Ovary (tissue), 9 donors: Measurements from ENCODE around the gene EML2. TPM values are rescaled to one million over a fixed set of nuclear protein-coding genes. Genes with fewer than 3 reads are reported as not detected.

ENCODE experiments used
- DNase-seq, 5 donors: peaks; one replicate each; pipeline ENCODE4 v3.0.0-alpha.2; 2019 to 2020
- H3K27ac ChIP-seq, 2 donors: fragments of 200-600 bp; one replicate each; pipeline versions ENCODE4 v1.5.1 to v1.8.0; 2019 to 2022
- H3K27me3 ChIP-seq: fragments of 200-600 bp; one replicate; pipeline ENCODE4 v1.8.0; 2022
- H3K36me3 ChIP-seq: fragments of 200-600 bp; sonication (generic); one replicate; pipeline ENCODE4 v1.5.1; 2019
- H3K4me1 ChIP-seq: one replicate; pipeline ENCODE4 v1.8.1; 2013; ENCODE audit warnings: mild to moderate bottlenecking, moderate library complexity; ENCODE audit not compliant: insufficient read depth
- H3K4me3 ChIP-seq: fragments of 200-600 bp; sonication (generic); one replicate; pipeline ENCODE4 v1.5.1; 2017
- H3K9me3 ChIP-seq, 2 donors: fragments of 200-600 bp in 1 of 2; sonication (generic) in 1 of 2; one replicate each; pipeline versions ENCODE4 v1.5.1 to v1.8.1; 2013 to 2019; ENCODE audit warnings: mild to moderate bottlenecking in 1 of 2, moderate library complexity in 1 of 2
- EP300 ChIP-seq: sonication (generic); formaldehyde crosslinking; IDR thresholded peaks from one replicate; pipeline ENCODE4 v1.6.1; 2017; ENCODE audit warnings: antibody characterized with exemption
- POLR2A ChIP-seq: fragments of 450-650 bp; IDR thresholded peaks from one replicate; pipeline ENCODE4 v1.6.1; 2017; ENCODE audit warnings: antibody characterized with exemption, mild to moderate bottlenecking, moderate library complexity
- WGBS, 3 donors: extraction: QIAGEN DNeasy Blood & Tissue Kit in 1 of 3; methylation state at CpG; one replicate each; pipeline versions ENCODE4 v1.1.5 to v1.1.7; 2013 to 2017; 5-methylcytosine and 5-hydroxymethylcytosine counted together
- intact Hi-C, 4 donors: fragments of 100-400 bp; cut with DNase I; formaldehyde crosslinking; loops; one replicate each; pipeline versions ENCODE4 v1.11.0 to v1.15.1; 2022 to 2023
- polyA plus RNA-seq, 2 donors: library from polyadenylated mRNA; stranded (reverse); fragments of 200-250 nt in 1 of 2; fragments of 350-450 nt in 1 of 2; fragmentation: Illumina TruSeq in 1 of 2; extraction: RNeasy Lipid Tissue Mini Kit (QIAGEN cat#74804) in 1 of 2; gene quantifications; one replicate each; pipeline ENCODE4 v1.2.3, GENCODE V29; 2013 to 2014
- total RNA-seq, 7 donors: library from RNA; depleted of rRNA in 2 of 7; stranded (reverse); fragments of >200 nt in 2 of 7; fragmentation: NEBNext Ultra II Directional in 3 of 7; extraction: Animal tissue kit (Norgen Biotek cat#: 25700) in 3 of 7; gene quantifications; one replicate each; pipeline versions ENCODE4 v1.1.0 to v1.2.4, GENCODE V29; 2016 to 2023
- TF ChIP-seq, protein P1 (sequence below), 3 donors: fragments of 450-650 bp in 2 of 3; fragments of 200-600 bp in 1 of 3; IDR thresholded peaks; one replicate each; pipeline versions ENCODE4 v1.5.1 to v1.8.0; 2016 to 2022; ENCODE audit warnings: antibody characterized with exemption in 3 of 3, mild to moderate bottlenecking in 1 of 3
- donor health status: DM: no; HTN: no; CAD: no; lungs with moderate emphysema.
- donor health status: DM: no; HTN: no; CAD: no.
- donor health status: Bipolar disorder and iron deficiency.
- donor health status: DM: yes; HTN: yes; CAD: no.
- donor health status: DM: no; HTN: no; CAD: no.
- donor health status: DM: yes; HTN: yes; CAD: no.

The EML2 gene
- total and polyA plus RNA-seq, 9 donors: 9.9 to 25.0 (median 14.4) TPM

DNA sequence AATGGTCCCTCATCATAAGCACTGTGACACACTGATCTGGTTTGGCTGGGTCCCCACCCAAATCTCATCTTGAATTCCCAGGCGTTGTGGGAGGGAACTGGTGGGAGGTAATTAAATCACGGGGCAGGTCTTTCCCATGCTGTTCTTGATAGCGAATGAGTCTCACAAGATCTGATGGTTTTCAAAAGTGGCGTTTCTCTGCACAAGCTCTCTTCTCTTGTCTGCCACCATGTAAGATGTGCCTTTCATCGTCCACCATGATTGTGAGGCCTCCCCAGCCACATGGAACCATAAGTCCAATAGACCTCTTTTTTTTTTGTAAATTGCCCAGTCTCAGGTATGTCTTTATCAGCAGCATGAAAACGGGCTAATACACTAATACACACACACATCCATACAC, 30.2 kb downstream of the EML2 start:
- H3K4me3 ChIP-seq: no peak overlapping the region
- no peaks in the 10 kb centered on the region for H3K27me3 ChIP-seq
- TF ChIP-seq, protein P1, sequence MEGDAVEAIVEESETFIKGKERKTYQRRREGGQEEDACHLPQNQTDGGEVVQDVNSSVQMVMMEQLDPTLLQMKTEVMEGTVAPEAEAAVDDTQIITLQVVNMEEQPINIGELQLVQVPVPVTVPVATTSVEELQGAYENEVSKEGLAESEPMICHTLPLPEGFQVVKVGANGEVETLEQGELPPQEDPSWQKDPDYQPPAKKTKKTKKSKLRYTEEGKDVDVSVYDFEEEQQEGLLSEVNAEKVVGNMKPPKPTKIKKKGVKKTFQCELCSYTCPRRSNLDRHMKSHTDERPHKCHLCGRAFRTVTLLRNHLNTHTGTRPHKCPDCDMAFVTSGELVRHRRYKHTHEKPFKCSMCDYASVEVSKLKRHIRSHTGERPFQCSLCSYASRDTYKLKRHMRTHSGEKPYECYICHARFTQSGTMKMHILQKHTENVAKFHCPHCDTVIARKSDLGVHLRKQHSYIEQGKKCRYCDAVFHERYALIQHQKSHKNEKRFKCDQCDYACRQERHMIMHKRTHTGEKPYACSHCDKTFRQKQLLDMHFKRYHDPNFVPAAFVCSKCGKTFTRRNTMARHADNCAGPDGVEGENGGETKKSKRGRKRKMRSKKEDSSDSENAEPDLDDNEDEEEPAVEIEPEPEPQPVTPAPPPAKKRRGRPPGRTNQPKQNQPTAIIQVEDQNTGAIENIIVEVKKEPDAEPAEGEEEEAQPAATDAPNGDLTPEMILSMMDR (IDR thresholded peaks at IDR 0.05): no peak
- no peak for TF ChIP-seq POLR2A
- TF ChIP-seq EP300: no peak
- no peaks in the 10 kb centered on the region for H3K4me1 ChIP-seq
- DNase-seq: no peak
- peaks cover 0 to 4% of the 10 kb centered on the region in 2 donors for H3K9me3 ChIP-seq
- no peak overlapping the region for H3K27ac ChIP-seq
- no peaks in the 10 kb centered on the region for H3K36me3 ChIP-seq
- intact Hi-C loops: no loop called here
- WGBS, 3 donors: 88 to 93% (median 91%) methylated on average over 6 of the region's 6 CpGs

DNA sequence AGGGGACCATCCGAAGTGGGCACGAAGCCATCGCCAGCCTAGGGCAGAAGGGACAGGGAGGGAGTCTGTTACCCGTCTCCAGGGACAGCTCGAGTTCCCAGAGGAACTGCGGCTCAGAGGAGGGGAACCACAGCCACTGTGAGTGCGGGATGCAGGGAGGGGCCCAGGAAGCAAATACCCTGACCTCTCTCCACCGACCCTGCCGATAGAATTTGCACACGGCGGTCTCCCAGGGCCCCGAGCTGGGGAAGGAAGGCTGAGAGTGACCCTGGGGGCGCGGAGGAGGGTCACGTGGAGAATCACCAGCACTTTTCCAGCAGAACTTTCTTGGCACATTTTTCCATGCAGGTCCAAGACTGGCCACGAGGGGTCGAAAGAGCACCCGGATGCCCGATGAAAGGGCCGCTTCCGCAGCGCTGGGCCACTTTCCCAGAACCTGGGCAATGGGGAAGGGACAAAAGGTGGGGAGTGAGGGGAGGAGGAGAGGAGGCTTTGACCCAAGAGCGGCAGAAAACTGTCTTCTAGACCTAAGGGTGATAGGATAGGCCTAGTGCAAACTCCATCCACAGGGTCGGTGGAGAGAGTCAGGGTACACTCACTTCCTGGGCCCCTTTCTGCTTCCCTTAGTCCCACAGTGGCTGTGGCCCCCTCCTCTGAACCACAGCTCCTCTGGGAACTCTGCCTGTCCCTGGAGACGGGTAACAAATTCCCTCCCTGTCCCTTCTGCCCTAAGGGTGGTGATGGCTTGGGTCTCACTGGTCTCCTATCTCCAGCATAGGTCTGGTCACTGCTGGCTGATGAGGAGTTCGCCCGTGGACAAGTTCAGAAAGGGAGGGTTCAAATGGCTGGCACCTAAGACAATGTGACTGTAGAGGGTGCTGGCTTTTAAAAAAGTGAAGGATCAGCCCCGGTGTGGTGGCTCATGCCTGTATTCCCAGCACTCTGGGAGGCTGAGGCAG, 31.8 kb downstream of the EML2 start:
- Histone ChIP-seq H3K4me3 (no peak overlapping the region), H3K9me3 (peaks cover 0 to 4% of the 10 kb centered on the region in 2 donors), H3K4me1 (no peaks in the 10 kb centered on the region), H3K27ac (no peak overlapping the region), H3K27me3 (no peaks in the 10 kb centered on the region), H3K36me3 (no peaks in the 10 kb centered on the region)
- 13 to 14% (median 14%) methylated on average over 28 of the region's 28 CpGs for WGBS, 3 donors
- DNase-seq: peak; percentile 61 to 85 (median 73)
- no peak for TF ChIP-seq EP300
- TF ChIP-seq, protein P1 (IDR thresholded peaks at IDR 0.05): peak; percentile 63 to 75 (median 75)
- intact Hi-C loops: no loop called here

DNA sequence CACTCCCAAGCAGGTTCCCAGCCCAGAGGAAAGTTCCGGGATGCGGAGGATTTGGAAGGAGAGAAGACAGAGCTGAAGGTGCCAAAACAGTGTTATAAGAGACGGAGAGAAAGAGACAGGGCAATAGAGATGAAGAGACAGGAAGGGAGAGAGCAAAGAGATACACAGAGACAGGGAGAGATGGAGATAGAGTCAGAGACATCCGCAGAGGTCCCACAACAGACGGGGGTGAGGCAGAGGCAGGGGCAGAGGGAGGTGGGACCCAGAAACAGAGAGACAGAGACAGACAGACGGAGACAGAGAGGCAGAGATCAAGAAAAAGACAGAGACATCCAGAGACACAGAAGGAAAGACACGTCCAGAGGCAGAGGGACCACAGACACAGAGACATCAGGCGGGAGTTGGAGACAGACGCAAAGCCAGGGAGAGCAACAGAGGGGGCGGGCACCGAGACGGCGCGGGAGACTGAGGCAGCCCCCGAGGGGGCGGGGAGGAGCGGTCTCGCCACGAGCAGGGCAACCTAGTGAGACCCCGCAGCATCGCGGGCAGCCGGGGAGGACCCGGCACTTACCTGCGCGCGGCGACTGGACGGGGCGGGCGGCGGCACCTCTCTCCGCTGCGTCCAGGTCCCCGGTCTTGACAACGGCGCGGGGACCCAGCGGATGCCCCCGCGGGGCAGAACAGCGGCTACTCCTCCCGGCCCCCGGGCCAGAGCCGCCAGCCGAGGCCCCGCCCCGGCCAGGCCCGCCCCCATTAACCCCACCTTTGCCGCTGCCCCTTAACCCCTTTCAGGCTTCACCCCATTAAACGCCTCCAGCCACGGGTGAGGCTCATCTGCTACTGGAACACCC, 37.4 kb downstream of the EML2 start, which contains the start of gene GPR4:
TSS of gene GPR4 (minus strand) at position 689 of the 851 bp plus-strand sequence. CDS start 10,346 bp downstream, outside the sequence.
- TF ChIP-seq EP300 (no peak), POLR2A (no peak)
- TF ChIP-seq, protein P1 (IDR thresholded peaks at IDR 0.05): no peak
- intact Hi-C loops: no loop called here
- H3K4me1 ChIP-seq: no peaks in the 10 kb centered on the region
- DNase-seq: no peak
- H3K9me3 ChIP-seq: no peaks in the 10 kb centered on the region
- no peaks in the 10 kb centered on the region for H3K36me3 ChIP-seq
- no peak within 1 kb of the TSS for H3K27ac ChIP-seq
- H3K4me3 ChIP-seq: peak within 1 kb of the TSS; percentile 22
- H3K27me3 ChIP-seq: no peaks in the 10 kb centered on the region
- 1% methylated on average over 48 to 52 of the region's 52 CpGs for WGBS, 3 donors

DNA sequence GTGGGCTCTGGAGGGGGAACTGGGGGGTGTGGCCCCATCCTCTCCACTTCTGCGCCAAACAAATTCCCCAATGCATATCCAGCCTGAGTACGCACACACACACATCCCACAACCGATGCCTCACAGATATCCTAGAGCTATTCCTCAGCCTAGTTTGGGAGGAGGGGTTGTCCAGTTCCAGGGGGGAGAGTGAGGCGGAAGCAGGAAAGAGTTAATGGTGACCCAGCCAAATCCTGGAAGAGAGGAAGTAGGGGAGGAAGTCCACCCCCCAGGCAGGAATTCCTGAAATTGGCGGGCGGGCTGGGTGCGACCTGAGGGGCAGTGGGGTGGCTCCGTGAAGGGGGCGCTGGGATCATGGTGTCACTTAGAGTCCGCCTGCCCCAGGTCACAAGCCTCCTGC, 38.1 kb downstream of the EML2 start:
- no peak overlapping the region for H3K27ac ChIP-seq
- no peaks in the 10 kb centered on the region for H3K27me3 ChIP-seq
- H3K4me1 ChIP-seq: no peaks in the 10 kb centered on the region
- intact Hi-C loops: no loop called here
- H3K9me3 ChIP-seq: no peaks in the 10 kb centered on the region
- H3K36me3 ChIP-seq: no peaks in the 10 kb centered on the region
- TF ChIP-seq, protein P1 (IDR thresholded peaks at IDR 0.05): no peak
- TF ChIP-seq POLR2A (no peak), EP300 (no peak)
- peak overlapping the region; percentile 22 for H3K4me3 ChIP-seq
- DNase-seq: no peak
- WGBS, 3 donors: 15 to 25% (median 18%) methylated on average over 10 of the region's 10 CpGs
